Measurements from ENCODE around the gene ZBTB20. TPM values are rescaled to one million over a fixed set of nuclear protein-coding genes. Genes with fewer than 3 reads are reported as not detected.

Gene ZBTB20
- total RNA-seq, 8 experiments from 2014 or later: 21.8 to 62.6 (median 39.5) TPM

GRCh38 chr3:114400371-114400770 is 746.7 kb downstream of the ZBTB20 start:
- H3K4me3 ChIP-seq: peak overlapping the region in 1 of 5 donors; percentile 6

GRCh38 chr3:114394551-114394950 is 752.5 kb downstream of the ZBTB20 start:
- peak in 1 of 8 experiments; percentile 45 for ATAC-seq (replicated peaks in 6 of 8)
- 20 to 100% (median 67%) methylated on average over 1 to 2 of the region's 2 CpGs; no CpG with 5 or more reads in 3 of the 10 experiments for WGBS, 10 experiments
- in situ Hi-C loops (cut with MboI; ENCODE audit: low pct_unique_long_range_greater_than_20kb in 2 of 9, low sequenced_read_pairs in 9 of 9, unreplicated experiment in 9 of 9): loop anchor here in 1 of 9 experiments (25.0 kb wide), 1 partner anchor 693 kb away; no protein-coding TSS in a partner anchor
- Histone ChIP-seq H3K4me1 (replicated peaks in 1 of 2) (no peaks in the 10 kb centered on the region), H3K27ac (no peak overlapping the region), H3K4me3 (no peak overlapping the region)

More at GRCh38 chr3:114400371-114400770, 746.7 kb downstream of the ZBTB20 start:
- in situ Hi-C loops (cut with MboI; ENCODE audit: low pct_unique_long_range_greater_than_20kb in 2 of 9, low sequenced_read_pairs in 9 of 9, unreplicated experiment in 9 of 9): no loop called here
- H3K4me1 ChIP-seq (replicated peaks in 1 of 2): peaks cover 11 to 13% of the 10 kb centered on the region in 2 donors
- ATAC-seq (replicated peaks in 6 of 8): no peak
- H3K27ac ChIP-seq: peak overlapping the region; percentile 46 to 48
- WGBS, 10 experiments: 50 to 100% (median 81%) methylated on average over 1 to 4 of the region's 4 CpGs; no CpG with 5 or more reads in 2 of the 10 experiments

GRCh38 chr3:114393367-114394072 is 753.6 kb downstream of the ZBTB20 start:
- no peak for ATAC-seq (replicated peaks in 6 of 8)
- Histone ChIP-seq H3K4me1 (replicated peaks in 1 of 2) (no peaks in the 10 kb centered on the region), H3K27ac (no peak overlapping the region), H3K4me3 (no peak overlapping the region)
- 8 to 92% (median 79%) methylated on average over 1 to 7 of the region's 7 CpGs for WGBS, 10 experiments
- in situ Hi-C loops (cut with MboI; ENCODE audit: low pct_unique_long_range_greater_than_20kb in 2 of 9, low sequenced_read_pairs in 9 of 9, unreplicated experiment in 9 of 9): loop anchor here in 1 of 9 experiments (25.0 kb wide), 1 partner anchor 694 kb away; no protein-coding TSS in a partner anchor

- in situ Hi-C loops (cut with MboI; ENCODE audit: low pct_unique_long_range_greater_than_20kb in 2 of 9, low sequenced_read_pairs in 9 of 9, unreplicated experiment in 9 of 9): loop anchor here in 1 of 9 experiments (25.0 kb wide), 1 partner anchor 694 kb away; no protein-coding TSS in a partner anchor
- WGBS, 10 experiments: 71 to 100% (median 100%) methylated on average over 1 to 2 of the region's 2 CpGs; no CpG with 5 or more reads in 1 of the 10 experiments
- Histone ChIP-seq H3K27ac (no peak overlapping the region), H3K4me3 (no peak overlapping the region), H3K4me1 (replicated peaks in 1 of 2) (no peaks in the 10 kb centered on the region)
- ATAC-seq (replicated peaks in 6 of 8): no peak
Observed at GRCh38 chr3:114392831-114393230, 754.3 kb downstream of the ZBTB20 start.

- 92 to 100% (median 100%) methylated on average over 2 to 4 of the region's 4 CpGs; no CpG with 5 or more reads in 2 of the 10 experiments for WGBS, 10 experiments
- Histone ChIP-seq H3K4me1 (replicated peaks in 1 of 2) (peaks cover under 1 to 6% of the 10 kb centered on the region in 2 donors), H3K27ac (no peak overlapping the region), H3K4me3 (no peak overlapping the region)
- no peak for ATAC-seq (replicated peaks in 6 of 8)
- in situ Hi-C loops (cut with MboI; ENCODE audit: low pct_unique_long_range_greater_than_20kb in 2 of 9, low sequenced_read_pairs in 9 of 9, unreplicated experiment in 9 of 9): loop anchor here in 1 of 9 experiments (25.0 kb wide), 1 partner anchor 698 kb away; no protein-coding TSS in a partner anchor
Observed at GRCh38 chr3:114389156-114389555, 757.9 kb downstream of the ZBTB20 start.

GRCh38 chr3:114384558-114384903 is 762.6 kb downstream of the ZBTB20 start:
- Histone ChIP-seq H3K4me1 (replicated peaks in 1 of 2) (peaks cover 10 to 11% of the 10 kb centered on the region in 2 donors), H3K4me3 (peak overlapping the region in 1 of 5 donors; percentile 1), H3K27ac (peak overlapping the region; percentile 47 to 58)
- WGBS, 10 experiments: 40 to 100% (median 70%) methylated on average over 1 to 4 of the region's 4 CpGs; no CpG with 5 or more reads in 3 of the 10 experiments
- in situ Hi-C loops (cut with MboI; ENCODE audit: low pct_unique_long_range_greater_than_20kb in 2 of 9, low sequenced_read_pairs in 9 of 9, unreplicated experiment in 9 of 9): loop anchor here in 1 of 9 experiments (25.0 kb wide), 1 partner anchor 703 kb away; no protein-coding TSS in a partner anchor
- ATAC-seq (replicated peaks in 6 of 8): peak in 6 of 8 experiments; percentile 2 to 35 (median 17)

GRCh38 chr3:114383875-114384557 is 763.1 kb downstream of the ZBTB20 start:
- peak; percentile 83 to 96 (median 92) for ATAC-seq (replicated peaks in 6 of 8)
- 1 to 82% (median 39%) methylated on average over 4 to 9 of the region's 12 CpGs for WGBS, 10 experiments
- Histone ChIP-seq H3K27ac (peak overlapping the region; percentile 56 to 58), H3K4me1 (replicated peaks in 1 of 2) (peaks cover 10 to 11% of the 10 kb centered on the region in 2 donors), H3K4me3 (peak overlapping the region in 1 of 5 donors; percentile 3)
- in situ Hi-C loops (cut with MboI; ENCODE audit: low pct_unique_long_range_greater_than_20kb in 2 of 9, low sequenced_read_pairs in 9 of 9, unreplicated experiment in 9 of 9): loop anchor here in 1 of 9 experiments (25.0 kb wide), 1 partner anchor 703 kb away; no protein-coding TSS in a partner anchor

- Histone ChIP-seq H3K4me3 (no peak overlapping the region), H3K4me1 (replicated peaks in 1 of 2) (peaks cover 11 to 25% of the 10 kb centered on the region in 2 donors), H3K27ac (no peak overlapping the region)
- ATAC-seq (replicated peaks in 6 of 8): peak in 3 of 8 experiments; percentile 8 to 59 (median 58)
- in situ Hi-C loops (cut with MboI; ENCODE audit: low pct_unique_long_range_greater_than_20kb in 2 of 9, low sequenced_read_pairs in 9 of 9, unreplicated experiment in 9 of 9): loop anchor here in 1 of 9 experiments (25.0 kb wide), 1 partner anchor 707 kb away; no protein-coding TSS in a partner anchor
- WGBS, 10 experiments: 13 to 91% (median 55%) methylated on average over 1 to 4 of the region's 4 CpGs; no CpG with 5 or more reads in 6 of the 10 experiments
Observed at GRCh38 chr3:114380233-114380651, 766.8 kb downstream of the ZBTB20 start.

- Histone ChIP-seq H3K27ac (no peak overlapping the region), H3K4me3 (no peak overlapping the region), H3K4me1 (replicated peaks in 1 of 2) (peaks cover 5 to 25% of the 10 kb centered on the region in 2 donors)
- in situ Hi-C loops (cut with MboI; ENCODE audit: low pct_unique_long_range_greater_than_20kb in 2 of 9, low sequenced_read_pairs in 9 of 9, unreplicated experiment in 9 of 9): loop anchor here in 1 of 9 experiments (25.0 kb wide), 1 partner anchor 708 kb away; no protein-coding TSS in a partner anchor
- WGBS, 10 experiments: 14 to 97% (median 87%) methylated on average over 4 of the region's 4 CpGs
- no peak for ATAC-seq (replicated peaks in 6 of 8)
Observed at GRCh38 chr3:114379266-114379665, 767.8 kb downstream of the ZBTB20 start.

GRCh38 chr3:114378760-114379159 is 768.3 kb downstream of the ZBTB20 start:
- no peak overlapping the region for H3K4me3 ChIP-seq
- in situ Hi-C loops (cut with MboI; ENCODE audit: low pct_unique_long_range_greater_than_20kb in 2 of 9, low sequenced_read_pairs in 9 of 9, unreplicated experiment in 9 of 9): loop anchor here in 1 of 9 experiments (25.0 kb wide), 1 partner anchor 709 kb away; no protein-coding TSS in a partner anchor
- no peak overlapping the region for H3K27ac ChIP-seq
- peaks cover 2 to 21% of the 10 kb centered on the region in 2 donors for H3K4me1 ChIP-seq (replicated peaks in 1 of 2)
- 29 to 100% (median 92%) methylated on average over 1 to 5 of the region's 5 CpGs; no CpG with 5 or more reads in 1 of the 10 experiments for WGBS, 10 experiments
- ATAC-seq (replicated peaks in 6 of 8): no peak

GRCh38 chr3:114377426-114377825 is 769.7 kb downstream of the ZBTB20 start:
- Histone ChIP-seq H3K4me1 (replicated peaks in 1 of 2) (peaks cover 0 to 15% of the 10 kb centered on the region in 2 donors), H3K27ac (no peak overlapping the region), H3K4me3 (no peak overlapping the region)
- 43 to 100% (median 63%) methylated on average over 1 to 4 of the region's 4 CpGs; no CpG with 5 or more reads in 2 of the 10 experiments for WGBS, 10 experiments
- no peak for ATAC-seq (replicated peaks in 6 of 8)
- in situ Hi-C loops (cut with MboI; ENCODE audit: low pct_unique_long_range_greater_than_20kb in 2 of 9, low sequenced_read_pairs in 9 of 9, unreplicated experiment in 9 of 9): loop anchor here in 1 of 9 experiments (25.0 kb wide), 1 partner anchor 710 kb away; no protein-coding TSS in a partner anchor

- ATAC-seq (replicated peaks in 6 of 8): no peak
- Histone ChIP-seq H3K4me1 (replicated peaks in 1 of 2) (peaks cover 0 to 15% of the 10 kb centered on the region in 2 donors), H3K27ac (no peak overlapping the region), H3K4me3 (no peak overlapping the region)
- WGBS, 10 experiments: 58 to 100% (median 84%) methylated on average over 1 to 8 of the region's 8 CpGs
- in situ Hi-C loops (cut with MboI; ENCODE audit: low pct_unique_long_range_greater_than_20kb in 2 of 9, low sequenced_read_pairs in 9 of 9, unreplicated experiment in 9 of 9): loop anchor here in 1 of 9 experiments (25.0 kb wide), 1 partner anchor 711 kb away; no protein-coding TSS in a partner anchor
Observed at GRCh38 chr3:114376516-114377185, 770.4 kb downstream of the ZBTB20 start.

Measured in motor neuron (in vitro differentiated cells).